Caki2 (cell line): ENCODE measurements around the gene VWF. TPM values are rescaled to one million over a fixed set of nuclear protein-coding genes. Genes with fewer than 3 reads are reported as not detected.

ENCODE experiments used
- DNase-seq: peaks from one replicate; pipeline ENCODE4 v3.0.0-alpha.2; 2015; ENCODE audit warnings: low read depth
- in situ Hi-C: cut with HindIII; loops from 2 replicates; pipeline ENCODE4 v1.10.0; 2016; ENCODE audit warnings: low sequenced_read_pairs, low pct_unique_long_range_greater_than_20kb, mixed read lengths
- total RNA-seq: library from RNA; depleted of rRNA; stranded (reverse); fragments of >200 nt; shearing (Covaris generic); gene quantifications from 2 replicates; pipeline ENCODE4 v1.2.3, GENCODE V29; 2014; ENCODE audit warnings: low replicate concordance; rRNA removed

Gene VWF
- total RNA-seq, 1 experiment from 2014 or later: 0.07 TPM

DNA sequence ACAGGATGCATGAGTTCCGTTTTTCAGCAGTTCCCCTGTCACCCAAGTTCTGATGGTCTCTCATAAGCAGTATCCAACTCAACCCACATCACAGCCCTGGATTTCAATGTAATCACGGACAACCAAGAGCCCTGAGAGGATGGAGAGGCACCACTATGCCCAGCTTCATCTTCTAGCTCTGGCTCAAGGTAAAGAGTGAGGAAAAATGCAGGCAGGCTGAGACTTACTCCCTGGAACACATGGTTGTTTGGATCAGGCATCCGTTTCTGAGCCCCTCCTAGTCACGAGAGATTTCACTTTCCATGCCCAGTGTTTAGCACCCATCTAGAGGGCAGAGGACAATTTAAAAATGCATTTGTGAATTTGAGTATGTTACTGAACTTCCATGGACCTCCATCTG lies 224.4 kb downstream of the VWF start:
- in situ Hi-C loops: no loop called here
- DNase-seq: no peak

DNA sequence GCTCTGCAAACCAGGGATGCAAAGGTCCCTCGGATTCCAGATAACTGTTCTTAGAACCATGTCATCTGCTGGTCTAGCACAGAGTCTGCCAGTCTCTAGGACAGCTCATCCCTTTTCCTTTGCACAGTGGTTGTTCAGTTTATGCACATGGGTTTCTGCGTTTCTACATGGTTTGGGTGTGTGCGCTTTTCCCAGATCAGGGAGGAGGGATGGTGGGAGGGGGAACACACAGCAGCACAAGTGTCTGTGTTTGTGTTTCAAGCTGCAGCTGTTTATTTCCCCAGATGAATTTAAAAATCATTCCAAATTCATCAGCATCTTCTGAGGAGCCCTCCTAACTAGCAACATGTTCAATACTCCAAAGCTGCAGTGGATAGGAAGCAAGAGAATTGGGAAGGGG lies 224.8 kb downstream of the VWF start:
- DNase-seq: no peak
- in situ Hi-C loops: no loop called here

DNA sequence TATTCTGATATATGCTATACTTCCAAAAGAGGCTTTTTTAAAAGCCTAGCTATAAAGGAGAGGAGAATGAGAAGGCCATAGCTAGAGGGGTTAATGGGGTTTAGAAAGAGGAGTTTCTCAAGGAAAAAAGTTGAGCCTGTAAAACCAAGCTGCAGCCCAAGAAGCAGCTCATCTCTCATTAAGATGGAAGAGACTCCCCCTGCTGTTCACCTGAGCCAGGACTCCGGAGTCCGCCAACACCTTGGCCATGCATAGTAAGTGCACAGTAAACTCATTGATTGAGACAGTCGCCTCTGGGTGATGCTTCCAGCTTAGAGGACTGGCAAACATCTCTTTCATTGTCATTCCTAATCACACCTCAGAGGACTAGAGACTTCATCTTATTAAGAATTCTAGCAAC lies 225.6 kb downstream of the VWF start:
- in situ Hi-C loops: no loop called here
- no peak for DNase-seq

Other genes with a start within 250 kb of the VWF start
- not detected in 2 replicates for gene ANO2, start 179.4 kb downstream of the VWF start, total RNA-seq
- gene CD9, start 75.7 kb upstream of the VWF start, total RNA-seq: 64.2 and 70.8 TPM in 2 replicates
- 1.0 and 2.0 TPM in 2 replicates for gene PLEKHG6, start 186.0 kb upstream of the VWF start, total RNA-seq
- 121 and 171 TPM in 2 replicates for gene TNFRSF1A, start 217.4 kb upstream of the VWF start, total RNA-seq